ENCODE measurements around the gene SCN5A. TPM values are rescaled to one million over a fixed set of nuclear protein-coding genes. Genes with fewer than 3 reads are reported as not detected.

The SCN5A gene
- polyA plus RNA-seq, 1 donor from 2014 or later, result not detected

GRCh38 chr3:38563886-38564270 is 85.6 kb downstream of the SCN5A start:
- Histone ChIP-seq H4K20me1 (ENCODE audit: insufficient read depth) (no peaks in the 10 kb centered on the region), H3K27me3 (ENCODE audit: insufficient read depth, low read depth, low read length) (no peaks in the 10 kb centered on the region), H3K27ac (ENCODE audit: low read length) (no peak overlapping the region), H2AFZ (ENCODE audit: low read depth, low read length) (no peak overlapping the region), H3K79me2 (replicated peaks; ENCODE audit: insufficient read depth, low read length) (no peaks in the 10 kb centered on the region), H3K36me3 (ENCODE audit: insufficient read depth, low read length) (no peaks in the 10 kb centered on the region), H3K9me2 (ENCODE audit: insufficient read depth, low read length) (no peaks in the 10 kb centered on the region), H3K9me3 (ENCODE audit: low read length) (no peaks in the 10 kb centered on the region), H3K4me2 (ENCODE audit: low read length) (no peak overlapping the region), H3K4me3 (ENCODE audit: low read length) (no peak overlapping the region), H3K9ac (ENCODE audit: low read length) (no peak overlapping the region), H3F3A (ENCODE audit: insufficient read depth, low read length, poor library complexity, severe bottlenecking) (no peaks in the 10 kb centered on the region)
- TF ChIP-seq EP300 (conservative IDR thresholded peaks at IDR 0.05; ENCODE audit: poor library complexity, severe bottlenecking) (no peak), TAF1 (IDR thresholded peaks at IDR 0.05; ENCODE audit: low read depth) (no peak), CTCF (IDR thresholded peaks at IDR 0.05; ENCODE audit: poor library complexity, severe bottlenecking) (no peak), MXI1 (conservative IDR thresholded peaks at IDR 0.05; ENCODE audit: poor library complexity, severe bottlenecking) (no peak), RAD21 (conservative IDR thresholded peaks at IDR 0.05) (no peak), EZH2 (IDR thresholded peaks at IDR 0.05; ENCODE audit: borderline replicate concordance, insufficient read depth, low read length, poor library complexity, severe bottlenecking) (no peak), REST (IDR thresholded peaks at IDR 0.05; ENCODE audit: borderline replicate concordance) (no peak), POLR2AphosphoS5 (IDR thresholded peaks at IDR 0.05) (no peak), SMC3 (conservative IDR thresholded peaks at IDR 0.05; ENCODE audit: poor library complexity) (no peak)

GRCh38 chr3:38563070-38563885 is 86.2 kb downstream of the SCN5A start:
- TF ChIP-seq RAD21 (conservative IDR thresholded peaks at IDR 0.05) (no peak), EP300 (conservative IDR thresholded peaks at IDR 0.05; ENCODE audit: poor library complexity, severe bottlenecking) (no peak), CTCF (IDR thresholded peaks at IDR 0.05; ENCODE audit: poor library complexity, severe bottlenecking) (no peak), SMC3 (conservative IDR thresholded peaks at IDR 0.05; ENCODE audit: poor library complexity) (no peak), REST (IDR thresholded peaks at IDR 0.05; ENCODE audit: borderline replicate concordance) (no peak), TAF1 (IDR thresholded peaks at IDR 0.05; ENCODE audit: low read depth) (no peak), EZH2 (IDR thresholded peaks at IDR 0.05; ENCODE audit: borderline replicate concordance, insufficient read depth, low read length, poor library complexity, severe bottlenecking) (no peak), POLR2AphosphoS5 (IDR thresholded peaks at IDR 0.05) (no peak), MXI1 (conservative IDR thresholded peaks at IDR 0.05; ENCODE audit: poor library complexity, severe bottlenecking) (no peak)
- Histone ChIP-seq H3K4me3 (ENCODE audit: low read length) (no peak overlapping the region), H3F3A (ENCODE audit: insufficient read depth, low read length, poor library complexity, severe bottlenecking) (no peaks in the 10 kb centered on the region), H3K4me2 (ENCODE audit: low read length) (no peak overlapping the region), H3K27me3 (ENCODE audit: insufficient read depth, low read depth, low read length) (no peaks in the 10 kb centered on the region), H3K36me3 (ENCODE audit: insufficient read depth, low read length) (no peaks in the 10 kb centered on the region), H3K27ac (ENCODE audit: low read length) (no peak overlapping the region), H3K79me2 (replicated peaks; ENCODE audit: insufficient read depth, low read length) (no peaks in the 10 kb centered on the region), H3K9me2 (ENCODE audit: insufficient read depth, low read length) (no peaks in the 10 kb centered on the region), H3K9me3 (ENCODE audit: low read length) (no peaks in the 10 kb centered on the region), H4K20me1 (ENCODE audit: insufficient read depth) (no peaks in the 10 kb centered on the region), H3K9ac (ENCODE audit: low read length) (no peak overlapping the region), H2AFZ (ENCODE audit: low read depth, low read length) (no peak overlapping the region)

Measured in neural cell (in vitro differentiated cells).